ENCODE data around the gene ACOT11. TPM values are rescaled to one million over a fixed set of nuclear protein-coding genes. Genes with fewer than 3 reads are reported as not detected.

The ACOT11 gene
- polyA plus RNA-seq, 1 experiment, result 2.4 TPM

- ChIA-PET CTCF (interaction anchor here (1.2 kb wide), 1 partner anchor 8 kb away, joined by 6 read pairs; no protein-coding TSS in a partner anchor), POLR2A (no interaction called here)
- H3K4me3 ChIP-seq (ENCODE audit: low read depth, low read length), result no peak overlapping the region
- no peak for DNase-seq (ENCODE audit: low read depth)
- no peaks in the 10 kb centered on the region for H3K27me3 ChIP-seq (ENCODE audit: control insufficient read depth, insufficient read depth, low read length)
- TF ChIP-seq CTCF (IDR thresholded peaks at IDR 0.05; ENCODE audit: insufficient read depth, low read depth, low read length), result no peak
- no peaks in the 10 kb centered on the region for H3K36me3 ChIP-seq (ENCODE audit: control insufficient read depth, insufficient read depth, low read length)
Measured at GRCh38 chr1:54610601-54611580, 62.9 kb downstream of the ACOT11 start.

GRCh38 chr1:54611621-54612020, 63.6 kb downstream of the ACOT11 start:
- H3K27me3 ChIP-seq (ENCODE audit: control insufficient read depth, insufficient read depth, low read length), result no peaks in the 10 kb centered on the region
- H3K36me3 ChIP-seq (ENCODE audit: control insufficient read depth, insufficient read depth, low read length), result no peaks in the 10 kb centered on the region
- no peak overlapping the region for H3K4me3 ChIP-seq (ENCODE audit: low read depth, low read length)
- ChIA-PET CTCF (interaction anchor here (1.2 kb wide), 1 partner anchor 8 kb away, joined by 6 read pairs; no protein-coding TSS in a partner anchor), POLR2A (no interaction called here)
- TF ChIP-seq CTCF (IDR thresholded peaks at IDR 0.05; ENCODE audit: insufficient read depth, low read depth, low read length), result no peak
- DNase-seq (ENCODE audit: low read depth), result no peak

GRCh38 chr1:54614024-54614423, 66.0 kb downstream of the ACOT11 start:
- POLR2A ChIA-PET, result no interaction called here
- CTCF ChIA-PET, result interaction anchor here (0.7 kb wide), 1 partner anchor 70 kb away, joined by 3 read pairs; no protein-coding TSS in a partner anchor
- Histone ChIP-seq H3K36me3 (ENCODE audit: control insufficient read depth, insufficient read depth, low read length) (no peaks in the 10 kb centered on the region), H3K4me3 (ENCODE audit: low read depth, low read length) (no peak overlapping the region), H3K27me3 (ENCODE audit: control insufficient read depth, insufficient read depth, low read length) (peaks cover 4% of the 10 kb centered on the region)
- no peak for DNase-seq (ENCODE audit: low read depth)
- TF ChIP-seq CTCF (IDR thresholded peaks at IDR 0.05; ENCODE audit: insufficient read depth, low read depth, low read length), result no peak

- no peak for TF ChIP-seq CTCF (IDR thresholded peaks at IDR 0.05; ENCODE audit: insufficient read depth, low read depth, low read length)
- H3K36me3 ChIP-seq (ENCODE audit: control insufficient read depth, insufficient read depth, low read length), result no peaks in the 10 kb centered on the region
- H3K27me3 ChIP-seq (ENCODE audit: control insufficient read depth, insufficient read depth, low read length), result peaks cover 7% of the 10 kb centered on the region
- no peak overlapping the region for H3K4me3 ChIP-seq (ENCODE audit: low read depth, low read length)
- ChIA-PET POLR2A (no interaction called here), CTCF (no interaction called here)
- DNase-seq (ENCODE audit: low read depth), result no peak
Measured at GRCh38 chr1:54614563-54614962, 66.5 kb downstream of the ACOT11 start.

- H3K36me3 ChIP-seq (ENCODE audit: control insufficient read depth, insufficient read depth, low read length), result no peaks in the 10 kb centered on the region
- ChIA-PET POLR2A (no interaction called here), CTCF (no interaction called here)
- H3K27me3 ChIP-seq (ENCODE audit: control insufficient read depth, insufficient read depth, low read length), result peaks cover 7% of the 10 kb centered on the region
- DNase-seq (ENCODE audit: low read depth), result no peak
- H3K4me3 ChIP-seq (ENCODE audit: low read depth, low read length), result no peak overlapping the region
- no peak for TF ChIP-seq CTCF (IDR thresholded peaks at IDR 0.05; ENCODE audit: insufficient read depth, low read depth, low read length)
Measured at GRCh38 chr1:54615531-54616279, 67.7 kb downstream of the ACOT11 start.

All from BJ (cell line).